Karpas-422 (cell line): ENCODE measurements around the gene CAPN3. TPM values are rescaled to one million over a fixed set of nuclear protein-coding genes. Genes with fewer than 3 reads are reported as not detected.

Experiments
- DNase-seq: peaks from one replicate; pipeline ENCODE4 v3.0.0-alpha.2; 2015
- H2AFZ ChIP-seq: fragments of 200-600 bp; sonication (generic); 2 replicates; pipeline ENCODE4 v1.6.1; 2014; ENCODE audit warnings: antibody characterized with exemption, low read length, mixed read lengths
- H3K27ac ChIP-seq: fragments of 200-600 bp; sonication (generic); 2 replicates; pipeline ENCODE4 v1.5.1; 2014; ENCODE audit warnings: mild to moderate bottlenecking, low read length, moderate library complexity
- H3K27me3 ChIP-seq: fragments of 200-600 bp; sonication (generic); 2 replicates; pipeline ENCODE4 v1.6.1; 2014; ENCODE audit warnings: low read length, mixed read lengths
- H3K36me3 ChIP-seq: fragments of 200-600 bp; sonication (generic); 2 replicates; pipeline ENCODE4 v1.6.1; 2014; ENCODE audit warnings: low read length, mixed read lengths; ENCODE audit not compliant: insufficient read depth
- H3K4me1 ChIP-seq: fragments of 200-600 bp; sonication (generic); 2 replicates; pipeline ENCODE4 v1.6.1; 2014; ENCODE audit warnings: mild to moderate bottlenecking, low read length, mixed read lengths
- H3K4me2 ChIP-seq: fragments of 200-600 bp; sonication (generic); 2 replicates; pipeline ENCODE4 v1.6.1; 2014; ENCODE audit warnings: low read length, low read depth, mild to moderate bottlenecking; ENCODE audit not compliant: poor library complexity, severe bottlenecking
- H3K4me3 ChIP-seq: fragments of 200-600 bp; sonication (generic); 2 replicates; pipeline ENCODE4 v1.5.1; 2014; ENCODE audit warnings: mild to moderate bottlenecking, antibody characterized with exemption, low read length, mixed read lengths
- H3K79me2 ChIP-seq: fragments of 200-600 bp; sonication (generic); 2 replicates; pipeline ENCODE4 v1.6.1; 2014; ENCODE audit warnings: mild to moderate bottlenecking, low read length, mixed read lengths
- H3K9ac ChIP-seq: fragments of 200-600 bp; sonication (generic); 2 replicates; pipeline ENCODE4 v1.6.0; 2014; ENCODE audit warnings: low read length
- H3K9me2 ChIP-seq: fragments of 200-600 bp; sonication (generic), shearing (Covaris generic); replicated peaks from 2 replicates; pipeline ENCODE4 v1.6.0; 2014; ENCODE audit warnings: mild to moderate bottlenecking, low read length, moderate library complexity; ENCODE audit not compliant: insufficient read depth
- H3K9me3 ChIP-seq: fragments of 300-700, 200-600 bp; sonication (generic); 2 replicates; pipeline ENCODE4 v1.6.1; 2014; ENCODE audit warnings: low read length, mixed read lengths
- H4K20me1 ChIP-seq: fragments of 200-600 bp; sonication (generic); 2 replicates; pipeline ENCODE4 v1.6.1; 2014; ENCODE audit warnings: mild to moderate bottlenecking, antibody characterized with exemption, low read length, low read depth; ENCODE audit not compliant: insufficient read depth
- total RNA-seq: library from RNA; depleted of rRNA; stranded (reverse); fragments of >200 nt; shearing (Covaris generic); gene quantifications from 2 replicates; pipeline ENCODE4 v1.2.3, GENCODE V29; 2014; ENCODE audit warnings: low replicate concordance

CAPN3 gene
- total RNA-seq, 1 experiment from 2014 or later = 8.8 TPM

- DNase-seq = no peak
- H3K9me2 ChIP-seq = no peaks in the 10 kb centered on the region
- H3K27ac ChIP-seq = no peak overlapping the region
- no peak overlapping the region for H2AFZ ChIP-seq
- H4K20me1 ChIP-seq = no peaks in the 10 kb centered on the region
- no peaks in the 10 kb centered on the region for H3K36me3 ChIP-seq
- no peaks in the 10 kb centered on the region for H3K9me3 ChIP-seq
- no peaks in the 10 kb centered on the region for H3K27me3 ChIP-seq
- H3K79me2 ChIP-seq = no peaks in the 10 kb centered on the region
- H3K4me2 ChIP-seq = no peak overlapping the region
- H3K4me1 ChIP-seq = no peaks in the 10 kb centered on the region
- no peak overlapping the region for H3K9ac ChIP-seq
- no peak overlapping the region for H3K4me3 ChIP-seq
Measured at GRCh38 chr15:42359985-42360384, 684 bp downstream of the CAPN3 start.

- Histone ChIP-seq H3K27me3 (no peaks in the 10 kb centered on the region), H3K9ac (no peak overlapping the region), H3K4me2 (no peak overlapping the region), H3K4me3 (no peak overlapping the region), H3K27ac (no peak overlapping the region), H3K36me3 (no peaks in the 10 kb centered on the region), H4K20me1 (no peaks in the 10 kb centered on the region), H3K9me3 (no peaks in the 10 kb centered on the region), H3K79me2 (no peaks in the 10 kb centered on the region), H3K4me1 (no peaks in the 10 kb centered on the region), H2AFZ (no peak overlapping the region), H3K9me2 (no peaks in the 10 kb centered on the region)
- DNase-seq = no peak
Measured at GRCh38 chr15:42360535-42361112, 1.3 kb downstream of the CAPN3 start.

- H3K27me3 ChIP-seq = no peaks in the 10 kb centered on the region
- no peaks in the 10 kb centered on the region for H4K20me1 ChIP-seq
- no peak overlapping the region for H2AFZ ChIP-seq
- no peak overlapping the region for H3K4me3 ChIP-seq
- H3K36me3 ChIP-seq = no peaks in the 10 kb centered on the region
- H3K9ac ChIP-seq = no peak overlapping the region
- no peaks in the 10 kb centered on the region for H3K4me1 ChIP-seq
- no peak overlapping the region for H3K4me2 ChIP-seq
- no peaks in the 10 kb centered on the region for H3K9me2 ChIP-seq
- no peaks in the 10 kb centered on the region for H3K79me2 ChIP-seq
- no peak overlapping the region for H3K27ac ChIP-seq
- no peaks in the 10 kb centered on the region for H3K9me3 ChIP-seq
- DNase-seq = no peak
Measured at GRCh38 chr15:42363487-42363886, 4.2 kb downstream of the CAPN3 start.

- H4K20me1 ChIP-seq = no peaks in the 10 kb centered on the region
- no peak overlapping the region for H2AFZ ChIP-seq
- no peak overlapping the region for H3K9ac ChIP-seq
- DNase-seq = no peak
- no peaks in the 10 kb centered on the region for H3K27me3 ChIP-seq
- H3K4me3 ChIP-seq = no peak overlapping the region
- H3K36me3 ChIP-seq = no peaks in the 10 kb centered on the region
- H3K4me1 ChIP-seq = no peaks in the 10 kb centered on the region
- H3K9me3 ChIP-seq = no peaks in the 10 kb centered on the region
- no peaks in the 10 kb centered on the region for H3K9me2 ChIP-seq
- H3K27ac ChIP-seq = no peak overlapping the region
- H3K79me2 ChIP-seq = no peaks in the 10 kb centered on the region
- H3K4me2 ChIP-seq = no peak overlapping the region
Measured at GRCh38 chr15:42363942-42364341, 4.6 kb downstream of the CAPN3 start.

GRCh38 chr15:42364529-42364928 is 5.2 kb downstream of the CAPN3 start:
- Histone ChIP-seq H3K9ac (no peak overlapping the region), H3K27ac (no peak overlapping the region), H3K79me2 (no peaks in the 10 kb centered on the region), H3K4me3 (no peak overlapping the region), H3K27me3 (no peaks in the 10 kb centered on the region), H2AFZ (no peak overlapping the region), H3K36me3 (no peaks in the 10 kb centered on the region), H3K4me1 (no peaks in the 10 kb centered on the region), H3K9me2 (no peaks in the 10 kb centered on the region), H4K20me1 (no peaks in the 10 kb centered on the region), H3K4me2 (no peak overlapping the region), H3K9me3 (no peaks in the 10 kb centered on the region)
- DNase-seq = no peak

- no peaks in the 10 kb centered on the region for H3K79me2 ChIP-seq
- H3K4me2 ChIP-seq = no peak overlapping the region
Measured at GRCh38 chr15:42365921-42366550, 6.7 kb downstream of the CAPN3 start.

GRCh38 chr15:42367041-42367440 is 7.7 kb downstream of the CAPN3 start:
- Histone ChIP-seq H3K9me3 (no peaks in the 10 kb centered on the region), H3K36me3 (no peaks in the 10 kb centered on the region), H4K20me1 (no peaks in the 10 kb centered on the region), H3K4me2 (no peak overlapping the region), H3K27me3 (no peaks in the 10 kb centered on the region), H2AFZ (no peak overlapping the region), H3K4me1 (peaks cover 8% of the 10 kb centered on the region), H3K27ac (no peak overlapping the region), H3K9ac (no peak overlapping the region), H3K4me3 (no peak overlapping the region), H3K79me2 (no peaks in the 10 kb centered on the region), H3K9me2 (no peaks in the 10 kb centered on the region)
- DNase-seq = no peak

More at GRCh38 chr15:42365921-42366550, 6.7 kb downstream of the CAPN3 start:
- no peak for DNase-seq
- Histone ChIP-seq H3K9me2 (no peaks in the 10 kb centered on the region), H3K9ac (no peak overlapping the region), H4K20me1 (no peaks in the 10 kb centered on the region), H3K4me1 (peaks cover 4% of the 10 kb centered on the region), H3K27ac (no peak overlapping the region), H3K27me3 (no peaks in the 10 kb centered on the region), H3K9me3 (no peaks in the 10 kb centered on the region), H2AFZ (no peak overlapping the region), H3K4me3 (no peak overlapping the region), H3K36me3 (no peaks in the 10 kb centered on the region)

- no peak overlapping the region for H2AFZ ChIP-seq
- no peaks in the 10 kb centered on the region for H3K9me2 ChIP-seq
- no peak overlapping the region for H3K4me2 ChIP-seq
- no peak for DNase-seq
- H3K9ac ChIP-seq = no peak overlapping the region
- H3K4me1 ChIP-seq = peaks cover 8% of the 10 kb centered on the region
- H3K27ac ChIP-seq = no peak overlapping the region
- no peaks in the 10 kb centered on the region for H3K27me3 ChIP-seq
- H4K20me1 ChIP-seq = no peaks in the 10 kb centered on the region
- H3K4me3 ChIP-seq = no peak overlapping the region
- no peaks in the 10 kb centered on the region for H3K36me3 ChIP-seq
- H3K79me2 ChIP-seq = no peaks in the 10 kb centered on the region
- H3K9me3 ChIP-seq = no peaks in the 10 kb centered on the region
Measured at GRCh38 chr15:42368096-42368495, 8.8 kb downstream of the CAPN3 start.
